ENCODE measurements around the gene ZNF490.
"Not testable (repeated sequence)": the region's sequence is repeated elsewhere in the genome, so short reads cannot be mapped to it uniquely, and the experiment has no call there.

Gene ZNF490

DNA sequence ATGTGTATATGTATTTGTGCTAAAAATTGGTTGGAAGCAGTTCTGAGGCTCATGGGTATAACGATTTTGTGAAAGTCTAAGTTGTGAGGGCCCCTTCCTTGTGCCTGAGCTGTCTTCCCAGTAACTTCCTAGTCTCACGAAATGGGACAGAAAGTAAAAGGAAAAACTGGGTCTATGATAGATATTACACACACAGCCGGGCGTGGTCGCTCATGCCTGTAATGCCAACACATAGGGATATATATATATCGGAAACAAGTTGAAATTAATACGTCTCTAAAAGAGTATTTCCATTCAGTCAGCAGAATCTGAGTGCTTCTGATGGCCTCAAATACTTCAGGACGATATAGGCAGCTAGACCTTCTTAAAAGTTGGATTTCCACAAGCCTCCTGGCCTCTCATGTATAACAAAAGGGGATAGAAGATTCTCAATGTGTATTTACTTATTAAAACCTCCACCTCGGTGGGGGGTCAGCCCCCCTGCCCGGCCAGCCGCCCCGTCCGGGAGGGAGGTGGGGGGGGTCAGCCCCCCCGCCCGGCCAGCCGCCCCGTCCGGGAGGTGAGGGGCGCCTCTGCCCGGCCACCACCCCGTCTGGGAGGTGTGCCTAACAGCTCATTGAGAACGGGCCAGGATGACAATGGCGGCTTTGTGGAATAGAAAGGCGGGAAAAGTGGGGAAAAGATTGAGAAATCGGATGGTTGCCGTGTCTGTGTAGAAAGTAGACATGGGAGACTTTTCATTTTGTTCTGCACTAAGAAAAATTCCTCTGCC is 10.8 kb upstream of the ZNF490 start:
- DNase-seq: not testable (repeated sequence)

GRCh38 chr19:12617646-12618045 is 7.0 kb upstream of the ZNF490 start:
- no peak for DNase-seq

DNA sequence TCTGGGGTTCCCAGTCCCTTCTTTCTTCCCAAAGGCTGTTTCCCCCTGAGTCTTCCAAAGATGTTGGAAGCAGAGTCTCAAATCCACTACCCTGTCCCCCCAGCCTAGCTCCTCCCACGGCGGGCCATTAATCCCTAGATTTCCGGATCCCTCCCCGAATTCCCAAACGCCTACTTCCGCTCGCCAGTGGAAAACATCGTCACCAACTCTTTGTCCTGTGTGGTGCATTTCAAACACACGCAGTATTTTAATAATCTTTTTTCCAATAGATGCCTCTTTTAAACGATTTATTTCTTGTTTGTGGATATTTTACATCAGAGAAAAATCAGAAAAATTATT is 717 bp upstream of the ZNF490 start:
- peak; percentile 79 for DNase-seq

- DNase-seq: no peak
Measured at GRCh38 chr19:12607631-12608030, 3.0 kb downstream of the ZNF490 start.

- DNase-seq: no peak
Measured at GRCh38 chr19:12606796-12607195, 3.8 kb downstream of the ZNF490 start.

GRCh38 chr19:12603714-12604113 is 6.9 kb downstream of the ZNF490 start:
- no peak for DNase-seq

GRCh38 chr19:12597594-12597993 is 13.0 kb downstream of the ZNF490 start:
- DNase-seq: no peak

GRCh38 chr19:12596927-12597548 is 13.6 kb downstream of the ZNF490 start:
- no peak for DNase-seq

- no peak for DNase-seq
Measured at GRCh38 chr19:12596485-12596884, 14.1 kb downstream of the ZNF490 start.

DNA sequence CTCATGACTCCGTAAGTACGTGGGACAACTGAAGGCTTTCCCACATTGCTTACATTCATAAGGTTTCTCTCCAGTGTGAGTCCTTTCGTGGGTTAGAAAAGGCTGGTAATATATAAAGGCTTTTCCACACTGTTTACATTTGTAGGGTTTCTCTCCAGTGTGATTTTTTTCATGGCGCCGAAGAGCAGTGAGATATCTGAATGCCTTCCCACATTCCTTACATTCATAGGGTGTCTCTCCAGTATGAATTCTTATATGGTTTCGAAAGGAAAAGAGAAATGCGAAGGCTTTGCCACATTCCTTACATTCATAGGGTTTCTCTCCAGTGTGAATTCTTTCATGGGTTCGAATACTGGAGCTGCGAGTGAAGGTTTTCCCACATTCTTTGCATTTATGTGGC is 29.5 kb downstream of the ZNF490 start:
- no peak for DNase-seq

GRCh38 chr19:12580180-12580694 is 30.4 kb downstream of the ZNF490 start:
- DNase-seq: no peak

DNA sequence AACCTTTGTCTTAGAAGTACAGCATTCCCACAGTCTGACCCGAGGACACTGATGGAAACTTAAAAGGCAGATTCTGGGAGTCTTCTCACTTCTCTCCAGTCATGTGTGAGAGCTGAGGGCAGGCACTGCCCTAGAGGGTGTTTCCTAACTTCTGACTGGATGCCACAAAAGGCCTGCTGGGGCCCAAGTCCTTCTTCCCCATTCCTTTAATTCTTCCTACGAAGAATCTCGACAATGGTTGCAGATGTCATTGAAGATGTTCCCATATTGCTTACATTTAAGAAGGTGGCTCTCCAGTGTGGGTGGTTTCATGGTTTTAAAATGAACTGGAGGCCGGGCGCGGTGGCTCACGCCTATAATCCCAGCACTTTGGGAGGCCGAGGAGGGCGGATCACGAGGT is 32.0 kb downstream of the ZNF490 start:
- DNase-seq: no peak

DNA sequence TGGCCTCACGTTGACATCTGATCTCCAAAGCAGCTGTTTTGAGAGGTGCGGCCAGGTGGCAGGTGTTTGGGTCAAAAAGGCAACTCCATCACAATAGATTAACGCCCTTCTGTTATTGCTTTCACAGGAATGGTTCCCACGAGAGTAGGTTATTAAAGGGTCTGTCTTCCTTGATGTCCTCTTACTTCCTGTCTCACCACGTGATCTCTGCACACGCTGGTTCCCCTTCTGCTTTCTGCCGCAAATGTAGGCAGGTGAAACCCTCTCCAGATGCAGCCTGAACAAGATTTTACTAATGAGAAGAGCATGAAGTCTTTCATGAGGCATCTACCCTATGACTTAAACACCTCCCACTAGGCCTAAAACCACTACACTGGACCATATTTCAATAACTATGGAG is 36.6 kb downstream of the ZNF490 start:
- DNase-seq: peak; percentile 81

DNA sequence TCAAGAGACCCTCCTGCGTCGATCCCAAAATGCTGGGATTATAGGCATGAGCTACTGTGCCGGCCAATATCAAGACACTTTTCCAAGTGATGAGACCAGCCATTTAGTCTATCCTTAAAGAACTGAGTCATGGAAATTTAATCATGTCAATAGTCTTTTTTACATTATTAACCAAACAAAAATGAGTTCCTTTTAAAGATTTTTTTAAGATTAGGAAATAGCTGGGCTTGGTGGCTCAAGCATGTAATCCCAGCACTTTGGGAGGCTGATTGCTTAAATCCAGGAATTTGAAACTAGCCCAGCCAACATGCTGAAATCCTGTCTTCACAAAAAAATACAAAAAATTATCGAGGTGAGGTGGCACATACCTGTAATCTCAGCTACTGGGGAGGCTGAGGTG is 42.7 kb downstream of the ZNF490 start:
- DNase-seq: no peak

- DNase-seq: not testable (repeated sequence)
Measured at GRCh38 chr19:12566380-12566779, 44.2 kb downstream of the ZNF490 start.

DNA sequence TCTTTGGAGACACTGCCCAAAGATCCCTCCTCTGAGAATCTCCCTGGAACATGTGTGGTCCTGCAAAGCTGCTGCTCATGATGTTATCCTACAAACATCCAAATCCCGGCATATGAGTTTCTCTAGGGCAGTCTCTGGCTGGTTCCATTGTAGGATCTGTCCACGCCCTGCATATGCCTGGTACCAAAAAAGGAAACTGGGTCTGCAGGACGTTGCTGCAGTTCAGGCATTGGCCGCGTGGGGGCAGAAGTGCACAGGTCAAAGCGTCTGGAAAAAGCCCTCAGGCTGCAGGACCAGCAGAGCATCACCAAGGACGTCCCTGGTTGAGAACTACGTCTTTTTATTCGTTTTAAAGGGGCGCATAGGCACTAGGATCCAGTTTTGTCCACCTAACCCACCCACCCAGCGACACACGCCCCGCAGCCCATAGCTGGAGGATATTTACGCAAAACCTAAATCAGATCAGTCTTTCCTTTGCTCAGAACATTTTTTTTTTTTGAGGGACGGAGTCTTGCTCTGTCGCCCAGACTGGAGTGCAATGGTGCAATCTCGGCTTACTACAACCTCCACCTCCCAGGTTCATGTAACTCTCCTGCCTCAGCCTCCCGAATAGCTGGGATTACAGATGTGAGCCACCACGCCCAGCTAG is 46.5 kb downstream of the ZNF490 start:
- peak; percentile 35 for DNase-seq

- DNase-seq: no peak
Measured at GRCh38 chr19:12555456-12555930, 55.1 kb downstream of the ZNF490 start.

DNA sequence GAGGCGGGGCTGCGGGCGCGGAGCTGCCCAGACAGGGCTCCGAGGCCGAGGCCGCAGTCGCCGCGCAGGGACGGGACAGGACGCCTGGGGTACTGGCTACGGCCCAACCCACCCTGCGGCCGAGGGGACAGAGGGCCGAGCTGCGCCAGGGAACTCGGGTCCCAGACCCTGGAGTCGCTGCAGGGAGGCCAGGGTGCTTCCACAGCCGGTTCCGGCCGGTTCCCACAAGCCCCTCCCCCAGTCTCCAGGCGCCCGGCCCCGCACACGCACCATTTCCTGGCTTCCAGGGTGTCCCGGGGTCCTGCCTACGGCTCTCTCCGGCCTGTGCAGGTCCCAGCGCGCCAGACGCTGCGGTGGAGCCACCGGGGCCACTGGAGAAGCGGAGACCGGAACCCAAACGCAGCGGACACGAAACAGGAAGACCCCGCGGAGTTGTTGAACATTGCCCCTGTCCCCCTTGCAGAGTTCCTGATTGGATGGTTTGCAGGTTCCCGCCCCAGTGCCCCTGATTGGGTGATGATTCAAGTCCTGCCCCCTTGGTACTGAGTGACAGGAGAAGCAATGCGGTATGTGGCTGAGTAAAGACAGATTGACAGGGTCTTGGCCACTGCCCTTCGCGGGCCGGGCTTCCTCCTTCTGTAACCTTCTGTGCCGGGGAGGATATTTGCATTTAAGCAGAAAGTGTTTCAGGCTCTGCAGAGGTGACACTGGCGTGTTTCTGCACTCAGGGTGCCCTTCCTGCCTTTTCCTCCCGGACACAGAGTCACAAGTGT is 59.4 kb downstream of the ZNF490 start, which contains the start of gene ZNF564:
TSS of gene ZNF564 (minus strand) at position 423 of the 773 bp plus-strand sequence. CDS start at position 273, 150 bp downstream.
- DNase-seq: peak; percentile 96

DNA sequence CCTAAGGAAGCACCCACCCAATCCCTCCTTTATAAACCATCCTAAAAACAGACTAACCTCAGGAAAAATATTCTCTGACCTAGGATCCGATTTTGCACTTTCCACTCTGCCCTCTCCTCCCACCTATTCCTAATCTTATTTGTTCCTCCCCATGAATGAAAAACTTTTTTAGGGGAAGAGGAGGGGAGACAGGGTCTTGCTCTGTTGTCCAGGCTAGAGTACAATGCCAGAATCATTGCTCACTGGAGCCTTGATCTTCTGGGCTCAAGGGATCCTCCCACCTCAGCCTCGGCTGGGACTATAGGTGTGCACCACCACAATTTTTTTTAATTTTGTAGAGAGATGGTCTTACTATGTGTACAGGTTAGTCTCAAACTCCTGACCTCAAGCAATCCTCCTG is 63.7 kb downstream of the ZNF490 start:
- DNase-seq: no peak

GRCh38 chr19:12546068-12546467 is 64.5 kb downstream of the ZNF490 start:
- no peak for DNase-seq

- no peak for DNase-seq
Measured at GRCh38 chr19:12545267-12545666, 65.3 kb downstream of the ZNF490 start.

- no peak for DNase-seq
Measured at GRCh38 chr19:12544401-12544876, 66.2 kb downstream of the ZNF490 start.

DNA sequence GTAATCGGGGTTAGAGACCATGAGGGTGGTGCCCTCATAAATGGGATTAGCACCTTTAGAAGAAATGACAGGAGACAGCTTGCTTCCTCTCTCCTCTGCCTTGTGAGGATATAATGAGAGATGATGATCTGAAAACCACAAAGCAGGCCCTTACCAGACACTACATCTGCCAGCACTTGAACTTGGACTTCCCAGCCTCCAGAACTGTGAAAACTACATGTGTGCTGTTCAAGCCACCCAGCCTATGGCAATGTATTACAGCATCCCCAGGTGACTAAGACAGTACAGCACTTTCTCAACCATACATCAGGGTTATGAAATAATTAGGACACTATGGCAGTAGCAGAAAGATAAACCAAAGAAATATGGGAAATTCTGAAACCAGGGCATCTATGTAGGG is 66.8 kb downstream of the ZNF490 start:
- no peak for DNase-seq
